A673 (cell line): ENCODE results near the gene PHF12. TPM values are rescaled to one million over a fixed set of nuclear protein-coding genes. Genes with fewer than 3 reads are reported as not detected.
"Not testable (repeated sequence)": the region's sequence is repeated elsewhere in the genome, so short reads cannot be mapped to it uniquely, and the experiment has no call there.

Experiments
- BruUV-seq: library from RNA; stranded (reverse); fragments of 400-500 nt; replicated peaks from 2 replicates; lab custom pipeline; 2021; lab: Mats Ljungman, UMichigan
- CTCF ChIA-PET: fragments of 300-600 bp; sonication (Branson Sonifier 250); formaldehyde crosslinking; loops from one replicate; lab custom pipeline; 2022; ENCODE audit warnings: antibody characterized with exemption; lab: Charles Lee
- POLR2A ChIA-PET: fragments of 300-600 bp; sonication (Branson Sonifier 250); formaldehyde crosslinking; loops from one replicate; lab custom pipeline; 2022; ENCODE audit warnings: antibody characterized with exemption; ENCODE audit not compliant: low non-redundant PET; lab: Charles Lee
- DNase-seq: peaks from one replicate; pipeline ENCODE4 v3.0.0-alpha.2; 2015; ENCODE audit warnings: low spot score
- H3K27ac ChIP-seq: fragments of 200-600 bp; sonication (generic); 2 replicates; pipeline ENCODE4 v1.5.1; 2016; ENCODE audit warnings: mixed run types, low read depth, mild to moderate bottlenecking, mixed read lengths, antibody characterized with exemption, low read length; ENCODE audit not compliant: poor library complexity, severe bottlenecking
- H3K27me3 ChIP-seq: fragments of 200-600 bp; sonication (generic); replicated peaks from 2 replicates; pipeline ENCODE4 v1.6.1; 2017; ENCODE audit warnings: mixed run types, low read depth, mild to moderate bottlenecking, mixed read lengths, antibody characterized with exemption, low read length; ENCODE audit not compliant: insufficient read depth, poor library complexity
- H3K36me3 ChIP-seq: fragments of 200-600 bp; sonication (generic); 2 replicates; pipeline ENCODE4 v1.6.1; 2016; ENCODE audit warnings: mixed run types, mild to moderate bottlenecking, mixed read lengths, antibody characterized with exemption, low read length; ENCODE audit not compliant: insufficient read depth, poor library complexity, severe bottlenecking
- H3K4me1 ChIP-seq: fragments of 200-600 bp; sonication (generic); 2 replicates; pipeline ENCODE4 v1.6.1; 2017; ENCODE audit warnings: mixed run types, mild to moderate bottlenecking, mixed read lengths, antibody characterized with exemption, low read length; ENCODE audit not compliant: insufficient read depth, poor library complexity, severe bottlenecking
- H3K4me3 ChIP-seq: fragments of 200-600 bp; sonication (generic); 2 replicates; pipeline ENCODE4 v1.5.1; 2016; ENCODE audit warnings: low read depth, mixed run types, mild to moderate bottlenecking, mixed read lengths, low read length; ENCODE audit not compliant: poor library complexity, severe bottlenecking
- H3K9me3 ChIP-seq: fragments of 200-600 bp; sonication (generic); 2 replicates; pipeline ENCODE4 v1.6.1; 2016; ENCODE audit warnings: mixed run types, low read depth, mild to moderate bottlenecking, mixed read lengths, antibody characterized with exemption, low read length; ENCODE audit not compliant: poor library complexity, severe bottlenecking
- CTCF ChIP-seq: fragments of 300-800, 200-600 bp; sonication (generic); conservative IDR thresholded peaks from 2 replicates; pipeline ENCODE4 v1.5.1; 2017; ENCODE audit warnings: low read depth, mild to moderate bottlenecking, antibody characterized with exemption, low read length, moderate library complexity, mixed read lengths
- EZH2 ChIP-seq: fragments of 200-600 bp; sonication (generic); IDR thresholded peaks from 2 replicates; pipeline ENCODE4 v1.6.1; 2017; ENCODE audit warnings: borderline replicate concordance, low read depth, mild to moderate bottlenecking, mixed read lengths, antibody characterized with exemption, low read length; ENCODE audit not compliant: poor library complexity, severe bottlenecking
- intact Hi-C: fragments of 100-400 bp; cut with micrococcal nuclease; formaldehyde crosslinking; loops from one replicate; pipeline ENCODE4 v1.10.0; 2022; ENCODE audit not compliant: unreplicated experiment
- total RNA-seq: library from RNA; stranded (reverse); gene quantifications from 2 replicates; pipeline ENCODE4 v1.2.3, GENCODE V29; 2021

PHF12 gene
- total RNA-seq, 1 experiment from 2014 or later = 63.3 TPM

GRCh38 chr17:28906276-28906675 is 45.0 kb downstream of the PHF12 start:
- CTCF ChIA-PET = no interaction called here
- H3K4me3 ChIP-seq = no peak overlapping the region
- no TSS peak for BruUV-seq
- TF ChIP-seq CTCF (no peak), EZH2 (no peak)
- no peaks in the 10 kb centered on the region for H3K27me3 ChIP-seq
- no peak for DNase-seq
- intact Hi-C loops = no loop called here
- no peaks in the 10 kb centered on the region for H3K9me3 ChIP-seq
- H3K36me3 ChIP-seq = peaks cover 60% of the 10 kb centered on the region
- no peak overlapping the region for H3K27ac ChIP-seq
- POLR2A ChIA-PET = no interaction called here
- H3K4me1 ChIP-seq = peaks cover 31% of the 10 kb centered on the region

- no peak overlapping the region for H3K4me3 ChIP-seq
- no TSS peak for BruUV-seq
- H3K9me3 ChIP-seq = no peaks in the 10 kb centered on the region
- no peaks in the 10 kb centered on the region for H3K27me3 ChIP-seq
- POLR2A ChIA-PET = no interaction called here
- H3K4me1 ChIP-seq = peaks cover 36% of the 10 kb centered on the region
- peak overlapping the region; percentile 60 for H3K27ac ChIP-seq
- H3K36me3 ChIP-seq = peaks cover 52% of the 10 kb centered on the region
- TF ChIP-seq CTCF = no peak
- no peak for TF ChIP-seq EZH2
- no peak for DNase-seq
- intact Hi-C loops = loop anchor here (5.0 kb wide), 1 partner anchor 157 kb away; no protein-coding TSS in a partner anchor
- CTCF ChIA-PET = no interaction called here
Observed at GRCh38 chr17:28904800-28905199, 46.5 kb downstream of the PHF12 start.

- H3K4me1 ChIP-seq = peaks cover 36% of the 10 kb centered on the region
- intact Hi-C loops = loop anchor here (1.0 to 5.0 kb wide), 2 partner anchors 140 to 156 kb away; no protein-coding TSS in a partner anchor
- DNase-seq, POLR2A ChIA-PET, BruUV-seq, H3K27me3 ChIP-seq, H3K9me3 ChIP-seq: not testable (repeated sequence)
- H3K36me3 ChIP-seq = peaks cover 39% of the 10 kb centered on the region
- CTCF ChIA-PET = interaction anchor here (1.1 to 1.7 kb wide), 3 partner anchors 50 to 140 kb away, joined by 4 to 5 read pairs (median 4); no protein-coding TSS in a partner anchor
- H3K27ac ChIP-seq = peak overlapping the region; percentile 90
- H3K4me3 ChIP-seq = peak overlapping the region; percentile 90
Observed at GRCh38 chr17:28903546-28903841, 47.8 kb downstream of the PHF12 start.
